ENCODE data around the gene SMAD4.

SMAD4 gene

DNA sequence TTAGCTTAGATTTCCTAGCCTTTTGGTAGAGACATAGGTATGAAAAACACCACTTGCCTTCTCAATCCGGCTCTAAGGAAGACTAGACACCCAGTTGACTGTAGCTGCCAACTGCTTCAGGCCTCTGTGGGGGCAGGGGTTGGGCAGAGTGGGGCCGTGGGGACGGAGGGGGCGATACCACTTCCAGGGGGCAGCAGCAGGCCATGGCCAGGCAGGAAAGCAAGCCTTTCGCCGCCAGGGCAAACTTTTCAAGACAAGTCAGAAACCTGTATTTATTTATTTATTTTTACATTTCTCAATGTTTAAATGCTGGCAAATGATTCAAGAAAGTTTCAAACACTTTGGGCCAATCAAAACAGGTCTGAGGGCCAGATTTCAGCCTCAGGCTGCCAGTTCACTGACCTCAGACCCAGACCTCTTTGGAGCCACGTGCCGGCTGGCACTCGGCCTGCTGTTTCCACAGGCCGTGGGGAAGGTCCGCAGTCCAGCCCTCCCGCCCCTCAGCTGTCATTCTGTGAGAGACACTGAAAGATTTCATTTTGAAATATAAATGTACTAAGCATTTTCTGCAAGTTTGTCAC, 103.7 kb downstream of the SMAD4 start:
- Histone ChIP-seq H2BK5ac (ENCODE audit: low read depth, low read length, poor library complexity, severe bottlenecking) (no peak overlapping the region), H4K91ac (ENCODE audit: low read length) (no peak overlapping the region), H2AFZ (ENCODE audit: low read depth, low read length) (no peak overlapping the region), H3K18ac (ENCODE audit: low read depth in 1 of 2, low read length in 2 of 2) (no peak overlapping the region), H3K79me1 (replicated peaks; ENCODE audit: low read length, poor library complexity, severe bottlenecking) (peaks cover 4% of the 10 kb centered on the region), H3K9ac (ENCODE audit: low read length) (no peak overlapping the region), H2BK120ac (ENCODE audit: low read depth, low read length) (no peak overlapping the region), H3K14ac (ENCODE audit: low read length in 2 of 2) (no peak overlapping the region), H3K27me3 (ENCODE audit: control insufficient read depth in 1 of 2, insufficient read depth in 1 of 2, low read length in 2 of 2) (no peaks in the 10 kb centered on the region), H4K8ac (ENCODE audit: low read length) (no peak overlapping the region), H3K9me3 (ENCODE audit: control insufficient read depth, low read length) (no peaks in the 10 kb centered on the region), H2AK5ac (ENCODE audit: low read length, severe bottlenecking) (no peak overlapping the region), H3K36me3 (ENCODE audit: control insufficient read depth in 1 of 2, insufficient read depth in 2 of 2, low read depth in 1 of 2, low read length in 2 of 2) (no peaks in the 10 kb centered on the region), H2BK12ac (ENCODE audit: low read length in 2 of 2) (no peak overlapping the region), H3K4me2 (ENCODE audit: low read length, poor library complexity, severe bottlenecking) (no peak overlapping the region), H3K4me3 (ENCODE audit: insufficient read depth in 1 of 2, low read depth in 1 of 2, low read length in 2 of 2) (no peak overlapping the region), H3K23ac (ENCODE audit: low read length in 2 of 2) (no peak overlapping the region), H2BK15ac (ENCODE audit: low read depth, poor library complexity, severe bottlenecking) (no peak overlapping the region), H3K4me1 (ENCODE audit: control insufficient read depth, insufficient read depth, low read depth, low read length) (peaks cover 24% of the 10 kb centered on the region), H3K27ac (ENCODE audit: low read length, poor library complexity, severe bottlenecking) (no peak overlapping the region), H3K4ac (ENCODE audit: low read depth in 1 of 2, low read length in 2 of 2) (no peak overlapping the region)
- DNase-seq: no peak
- 96% methylated on average over 7 of the region's 12 CpGs for WGBS

Data from mesenchymal stem cell (in vitro differentiated cells and primary cell).